Stimulated activated naive CD8-positive, alpha-beta T cell treated with anti-CD3 and anti-CD28 coated beads, Interleukin-15, amount 100 ng/mL, for 72 hours (primary cell): ENCODE measurements around the gene SBF2.

Experiments used
- ATAC-seq: fragments of 150-1000 bp; cut with Tn5 transposase; 2 replicates; pipeline ENCODE4 v1.10.0; 2021; ENCODE audit warnings: mild to moderate bottlenecking, moderate library complexity
- DNase-seq, 2 donors: peaks; one replicate each; pipeline ENCODE4 v3.0.0; 2021 to 2022
- H3K27ac Mint-ChIP-seq, 2 donors: one replicate each; pipeline ENCODE4 v1.8.0; 2022; ENCODE audit warnings: mild to moderate bottlenecking in 2 of 2, mixed read lengths in 2 of 2, moderate library complexity in 2 of 2
- H3K27me3 Mint-ChIP-seq: one replicate; pipeline ENCODE4 v1.8.0; 2022; ENCODE audit warnings: mixed read lengths
- H3K4me1 Mint-ChIP-seq: one replicate; pipeline ENCODE4 v1.8.0; 2022; ENCODE audit warnings: mild to moderate bottlenecking, mixed read lengths
- H3K4me3 Mint-ChIP-seq, 2 donors: one replicate each; pipeline ENCODE4 v1.8.0; 2022; ENCODE audit warnings: mild to moderate bottlenecking in 2 of 2, mixed read lengths in 2 of 2, moderate library complexity in 1 of 2
- H3K9me3 Mint-ChIP-seq, 2 donors: one replicate each; pipeline ENCODE4 v1.8.0; 2022; ENCODE audit warnings: mixed read lengths in 2 of 2

SBF2 gene

GRCh38 chr11:10307400-10308200 is 13.6 kb upstream of the SBF2 start:
- DNase-seq (peak; percentile 86 to 89), ATAC-seq (peak; percentile 83)
- Mint-ChIP-seq H3K4me1 (peaks cover 76% of the 10 kb centered on the region), H3K27ac (peak overlapping the region; percentile 5 to 93), H3K9me3 (no peaks in the 10 kb centered on the region), H3K27me3 (peaks cover 65% of the 10 kb centered on the region), H3K4me3 (peak overlapping the region; percentile 88)

- Mint-ChIP-seq H3K4me1 (peaks cover 82% of the 10 kb centered on the region), H3K27me3 (peaks cover 71% of the 10 kb centered on the region), H3K9me3 (no peaks in the 10 kb centered on the region), H3K27ac (peak overlapping the region; percentile 41 to 55), H3K4me3 (peak overlapping the region; percentile 88)
- no peak for ATAC-seq
- no peak for DNase-seq
Observed at GRCh38 chr11:10307022-10307399, 13.0 kb upstream of the SBF2 start.

- Mint-ChIP-seq H3K27ac (peak overlapping the region in 1 of 2 donors; percentile 55), H3K27me3 (peaks cover 69% of the 10 kb centered on the region), H3K4me3 (peak overlapping the region; percentile 88), H3K9me3 (no peaks in the 10 kb centered on the region), H3K4me1 (peaks cover 85% of the 10 kb centered on the region)
- DNase-seq (no peak), ATAC-seq (no peak)
Observed at GRCh38 chr11:10305964-10306918, 12.2 kb upstream of the SBF2 start.

- Mint-ChIP-seq H3K4me1 (peaks cover 83% of the 10 kb centered on the region), H3K4me3 (peak overlapping the region; percentile 88), H3K9me3 (no peaks in the 10 kb centered on the region), H3K27me3 (peaks cover 72% of the 10 kb centered on the region), H3K27ac (no peak overlapping the region)
- DNase-seq: peak in 1 of 2 donors; percentile 47
- ATAC-seq: no peak
Observed at GRCh38 chr11:10305262-10305963, 11.4 kb upstream of the SBF2 start.

DNA sequence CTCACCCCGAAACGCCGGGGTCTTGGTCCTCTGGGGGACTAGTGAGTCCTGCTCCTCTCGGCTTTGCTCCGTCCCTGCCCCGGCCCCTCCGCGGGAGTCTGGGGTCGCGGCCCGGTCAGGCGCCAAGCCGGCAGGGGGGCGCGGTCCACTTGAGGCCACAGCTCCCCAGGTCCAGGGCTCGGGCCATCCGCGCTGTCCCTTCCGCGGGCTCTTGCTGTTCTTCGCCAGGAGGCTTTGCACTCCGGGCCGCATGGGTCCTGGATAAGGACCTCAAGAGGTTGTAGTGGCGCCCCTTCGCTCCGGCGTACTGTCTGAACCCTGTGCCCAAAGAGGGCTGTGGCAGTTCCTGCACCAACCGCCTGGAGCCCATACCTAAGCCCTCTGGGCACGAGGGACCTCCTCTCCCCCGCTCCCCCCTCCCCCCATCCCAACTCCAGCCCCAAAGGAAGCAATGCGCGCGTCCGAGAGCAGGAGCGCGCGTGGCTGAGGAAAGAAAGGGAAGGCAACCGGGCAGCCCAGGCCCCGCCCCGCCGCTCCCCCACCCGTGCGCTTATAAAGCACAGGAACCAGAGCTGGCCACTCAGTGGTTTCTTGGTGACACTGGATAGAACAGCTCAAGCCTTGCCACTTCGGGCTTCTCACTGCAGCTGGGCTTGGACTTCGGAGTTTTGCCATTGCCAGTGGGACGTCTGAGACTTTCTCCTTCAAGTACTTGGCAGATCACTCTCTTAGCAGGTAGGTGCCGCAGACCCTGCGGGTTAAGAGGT is 10.7 kb upstream of the SBF2 start, which contains the start of gene ADM:
Gene ADM (plus strand): TSS at position 579 of the 767 bp plus-strand sequence. CDS start 628 bp downstream, outside the sequence.
- H3K27ac Mint-ChIP-seq: peak within 1 kb of the TSS in 1 of 2 donors; percentile 77
- H3K4me3 Mint-ChIP-seq: peak within 1 kb of the TSS; percentile 88
- H3K4me1 Mint-ChIP-seq: peaks cover 80% of the 10 kb centered on the region
- H3K27me3 Mint-ChIP-seq: peaks cover 73% of the 10 kb centered on the region
- ATAC-seq: peak; percentile 48
- DNase-seq: peak; percentile 52 to 62
- H3K9me3 Mint-ChIP-seq: no peaks in the 10 kb centered on the region

DNA sequence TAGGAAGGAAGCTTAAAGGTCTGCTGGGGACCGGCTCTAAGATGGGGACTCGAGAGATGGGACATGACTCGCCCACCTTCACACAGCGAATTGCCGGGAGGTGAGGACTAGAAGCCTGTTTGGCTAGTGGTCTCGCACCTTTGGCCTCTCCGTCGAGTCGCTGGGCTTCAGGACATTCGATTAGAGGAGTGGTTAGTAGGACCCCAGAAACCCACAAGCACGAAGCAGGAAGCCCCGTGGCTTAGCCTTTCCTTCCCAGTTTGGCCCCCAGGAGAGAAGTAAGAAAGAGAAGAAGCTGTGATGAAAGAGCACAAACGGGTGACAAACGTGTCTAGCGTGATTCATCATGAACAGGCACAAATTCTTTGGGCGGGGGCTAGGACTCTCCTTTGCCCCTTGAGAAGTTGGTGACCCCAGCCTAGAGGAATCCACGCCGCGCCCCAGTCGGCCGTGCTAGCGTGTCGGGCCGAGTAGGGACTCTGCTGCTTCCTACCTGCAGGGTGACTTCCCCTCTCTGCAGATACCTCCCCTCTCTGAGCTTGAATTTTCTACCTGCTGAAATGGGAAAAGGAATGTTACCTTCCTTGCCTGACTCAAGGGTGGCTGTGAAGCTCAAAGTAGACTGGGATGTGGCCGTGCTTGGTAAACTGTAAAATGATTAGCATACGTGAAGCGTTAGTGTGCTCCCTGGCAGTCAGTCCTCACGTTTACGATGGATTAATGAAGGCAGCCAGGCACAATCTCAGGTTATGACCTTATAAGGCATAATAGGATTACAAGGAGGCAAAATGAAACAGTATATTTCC is 9.7 kb upstream of the SBF2 start:
- Mint-ChIP-seq H3K27ac (peak overlapping the region in 1 of 2 donors; percentile 90), H3K9me3 (no peaks in the 10 kb centered on the region), H3K4me1 (peaks cover 78% of the 10 kb centered on the region), H3K27me3 (peaks cover 67% of the 10 kb centered on the region), H3K4me3 (peak overlapping the region; percentile 88)
- no peak for DNase-seq
- ATAC-seq: no peak

GRCh38 chr11:10302744-10303557 is 8.9 kb upstream of the SBF2 start:
- DNase-seq (peak; percentile 54 to 62), ATAC-seq (peak; percentile 11)
- peak overlapping the region in 1 of 2 donors; percentile 90 for H3K27ac Mint-ChIP-seq
- peaks cover 78% of the 10 kb centered on the region for H3K4me1 Mint-ChIP-seq
- H3K27me3 Mint-ChIP-seq: peaks cover 67% of the 10 kb centered on the region
- no peaks in the 10 kb centered on the region for H3K9me3 Mint-ChIP-seq
- peak overlapping the region; percentile 88 for H3K4me3 Mint-ChIP-seq

DNA sequence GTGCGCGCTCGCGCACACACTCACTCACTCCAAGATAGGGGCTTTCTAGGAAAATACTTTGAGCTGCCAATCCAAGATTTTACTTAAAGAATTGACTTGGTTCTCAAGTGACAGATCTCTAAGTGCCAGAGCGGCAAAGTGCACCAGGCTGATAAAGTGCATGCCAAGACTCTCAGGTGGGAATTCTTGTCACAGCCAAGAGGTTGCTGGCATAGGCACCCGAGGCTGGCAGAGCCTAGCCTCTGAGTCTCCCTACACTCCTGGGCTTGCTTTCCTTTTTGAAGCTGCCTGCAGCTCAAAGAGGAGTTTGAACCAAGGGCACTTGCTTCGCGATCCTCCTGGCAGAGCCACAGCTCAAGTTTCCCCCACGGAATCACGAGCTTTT is 8.3 kb upstream of the SBF2 start:
- Mint-ChIP-seq H3K27ac (no peak overlapping the region), H3K4me1 (peaks cover 77% of the 10 kb centered on the region), H3K9me3 (no peaks in the 10 kb centered on the region), H3K4me3 (peak overlapping the region; percentile 88), H3K27me3 (peaks cover 67% of the 10 kb centered on the region)
- ATAC-seq (no peak), DNase-seq (no peak)

DNA sequence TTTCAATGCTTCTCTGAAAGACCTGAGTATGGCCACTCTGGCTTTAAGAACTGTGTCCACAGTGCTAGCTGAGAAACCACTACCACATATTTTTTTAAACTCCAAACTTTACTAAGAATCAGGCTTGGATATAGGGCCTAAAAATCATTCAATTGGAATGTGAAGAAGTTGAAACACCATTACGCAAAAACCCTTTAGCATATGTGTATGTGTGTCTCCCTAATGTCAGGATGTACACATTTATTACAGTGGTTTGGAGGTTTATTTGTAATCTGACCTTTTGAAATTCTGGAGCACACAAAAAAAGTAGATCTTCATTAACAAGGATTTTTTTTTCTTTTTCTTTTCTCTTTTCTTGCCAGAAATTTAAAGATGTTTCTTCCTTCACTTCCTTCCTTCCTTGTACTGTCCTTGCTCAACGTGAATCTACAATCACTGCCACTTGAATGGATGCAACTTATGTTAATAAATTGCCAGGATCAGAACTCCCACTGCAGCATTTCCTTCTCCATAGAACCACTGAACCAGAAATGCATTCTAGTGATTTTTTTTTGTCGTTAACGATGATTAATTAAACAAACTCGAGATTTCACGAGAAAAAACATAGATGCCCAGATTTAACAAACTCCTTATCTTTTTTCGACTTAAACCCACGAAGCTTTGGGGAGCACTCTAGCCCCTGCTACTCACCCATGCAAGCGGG is 7.8 kb upstream of the SBF2 start:
- Mint-ChIP-seq H3K9me3 (no peaks in the 10 kb centered on the region), H3K27ac (no peak overlapping the region), H3K4me1 (peaks cover 71% of the 10 kb centered on the region), H3K27me3 (peaks cover 68% of the 10 kb centered on the region), H3K4me3 (peak overlapping the region in 1 of 2 donors; percentile 50)
- no peak for DNase-seq
- no peak for ATAC-seq

- Mint-ChIP-seq H3K4me1 (peaks cover 54% of the 10 kb centered on the region), H3K27me3 (peaks cover 64% of the 10 kb centered on the region), H3K4me3 (peak overlapping the region; percentile 15 to 49), H3K9me3 (no peaks in the 10 kb centered on the region), H3K27ac (peak overlapping the region in 1 of 2 donors; percentile 72)
- ATAC-seq (peak; percentile 95), DNase-seq (peak; percentile 67 to 75)
Observed at GRCh38 chr11:10298342-10298741, 4.3 kb upstream of the SBF2 start.

DNA sequence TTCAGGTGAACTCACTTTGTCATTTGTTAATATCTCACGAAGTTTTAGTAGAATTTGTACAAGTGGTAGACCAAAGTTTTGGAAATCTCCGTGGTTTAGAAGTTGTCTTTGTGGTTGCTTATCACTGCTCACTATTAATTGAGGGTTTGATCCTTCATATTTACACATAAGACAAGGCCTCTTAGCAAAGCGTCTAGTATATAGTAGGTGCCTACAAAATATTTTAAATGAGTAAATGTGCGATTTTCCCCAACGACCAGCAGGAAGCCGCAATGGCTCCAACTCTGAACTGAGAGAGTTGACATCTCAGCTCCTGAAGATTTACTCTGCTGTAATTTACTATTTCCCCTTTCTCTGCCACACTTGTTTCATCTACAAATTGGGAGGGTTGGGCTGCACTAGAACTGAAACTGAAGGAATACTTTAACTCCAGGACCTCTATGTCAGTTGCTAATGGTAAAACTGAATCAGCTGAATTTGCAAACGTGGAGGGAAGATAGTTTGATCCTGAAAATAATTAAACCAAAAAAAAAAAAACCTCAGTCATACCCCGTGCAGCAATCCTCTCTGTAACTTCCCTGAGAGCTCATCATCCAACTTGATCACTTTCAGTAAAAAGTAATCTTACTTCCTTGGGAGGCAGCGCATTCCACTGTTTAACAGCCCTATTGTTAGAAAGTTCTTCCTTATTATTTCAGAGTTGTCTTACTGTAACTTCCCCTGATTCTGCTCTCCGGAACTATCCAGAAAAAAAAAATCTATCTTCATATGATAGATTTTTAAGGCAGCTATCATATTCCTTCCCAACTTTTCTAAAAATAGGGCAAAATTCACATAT is 1.3 kb upstream of the SBF2 start:
- H3K27ac Mint-ChIP-seq: peak overlapping the region in 1 of 2 donors; percentile 1

GRCh38 chr11:10294290-10294953 is 403 bp upstream of the SBF2 start:
- Mint-ChIP-seq H3K9me3 (no peaks in the 10 kb centered on the region), H3K4me3 (peak overlapping the region; percentile 78 to 82)
- no peak for DNase-seq

More for the DNA sequence above, 1.3 kb upstream of the SBF2 start:
- Mint-ChIP-seq H3K4me3 (peak overlapping the region; percentile 78 to 82), H3K9me3 (no peaks in the 10 kb centered on the region), H3K27me3 (peaks cover 37% of the 10 kb centered on the region), H3K4me1 (peaks cover 58% of the 10 kb centered on the region)
- no peak for ATAC-seq
- DNase-seq: no peak

More at GRCh38 chr11:10294290-10294953, 403 bp upstream of the SBF2 start:
- H3K27ac Mint-ChIP-seq: no peak overlapping the region
- H3K27me3 Mint-ChIP-seq: peaks cover 29% of the 10 kb centered on the region
- no peak for ATAC-seq
- H3K4me1 Mint-ChIP-seq: peaks cover 52% of the 10 kb centered on the region
